ENCODE measurements around the gene FMN1. TPM values are rescaled to one million over a fixed set of nuclear protein-coding genes. Genes with fewer than 3 reads are reported as not detected.

Gene FMN1
- total RNA-seq, 1 experiment from 2014 or later, result 11.5 TPM

GRCh38 chr15:32787949-32788348 is 406.6 kb downstream of the FMN1 start:
- DNase-seq (ENCODE audit: low spot score), result no peak

- no peak for DNase-seq (ENCODE audit: low spot score)
These were observed 407.6 kb downstream of the FMN1 start for GRCh38 chr15:32786906-32787305.

DNA sequence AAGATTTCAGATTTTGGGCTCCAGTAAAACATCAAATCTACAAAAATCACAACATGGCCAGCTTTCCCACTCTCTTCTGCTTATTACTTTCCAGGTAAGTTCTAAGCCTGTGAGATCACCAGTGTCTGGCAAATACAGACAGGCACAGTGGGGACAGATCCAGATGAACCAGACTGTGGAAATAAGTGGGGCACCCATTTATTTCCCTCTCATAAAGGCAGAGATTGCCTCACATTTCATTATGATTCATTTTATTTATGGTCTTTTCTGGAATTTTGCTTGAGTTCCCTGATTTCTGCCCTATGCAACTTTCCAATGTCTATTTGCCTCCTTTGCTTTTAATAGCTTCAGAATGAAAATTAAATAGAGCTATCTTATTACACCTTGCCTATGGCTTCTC is 409.9 kb downstream of the FMN1 start:
- DNase-seq (ENCODE audit: low spot score), result no peak

- no peak for DNase-seq (ENCODE audit: low spot score)
These were observed 412.7 kb downstream of the FMN1 start for GRCh38 chr15:32781781-32782180.

DNA sequence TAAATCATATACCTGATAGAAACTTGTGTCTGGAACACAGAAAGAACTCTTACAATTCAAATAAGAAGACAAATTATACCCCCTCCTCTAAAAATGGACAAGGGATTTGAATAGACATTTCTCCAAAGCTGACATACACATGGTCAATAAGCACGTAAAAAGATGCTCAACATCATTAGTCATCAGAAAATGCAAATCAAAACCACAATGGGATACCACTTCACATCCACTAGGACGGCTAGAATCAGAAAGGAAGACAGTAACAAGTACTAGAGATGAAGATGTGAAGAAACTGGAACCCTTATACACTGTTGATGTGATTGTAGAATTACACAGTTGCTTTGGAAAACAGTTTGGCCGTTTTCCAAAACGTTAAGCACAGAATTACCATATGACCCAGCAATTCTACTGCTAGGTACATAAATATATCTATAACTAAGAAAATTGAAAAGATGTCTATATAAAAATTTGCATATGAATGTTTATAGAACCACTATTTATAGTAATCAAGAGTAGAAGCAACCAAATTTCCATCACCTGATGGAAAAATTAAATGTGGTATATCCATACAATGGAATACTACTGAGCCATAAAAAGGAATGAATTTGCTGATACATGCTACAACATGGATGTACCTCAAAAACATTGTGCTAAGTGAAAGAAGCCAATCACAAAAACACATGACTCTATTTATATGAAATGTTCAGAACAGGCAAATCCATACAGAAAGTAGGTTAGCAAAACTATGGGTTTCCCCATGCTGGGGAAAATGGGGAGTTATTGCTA is 415.9 kb downstream of the FMN1 start:
- DNase-seq (ENCODE audit: low spot score), result no peak

DNA sequence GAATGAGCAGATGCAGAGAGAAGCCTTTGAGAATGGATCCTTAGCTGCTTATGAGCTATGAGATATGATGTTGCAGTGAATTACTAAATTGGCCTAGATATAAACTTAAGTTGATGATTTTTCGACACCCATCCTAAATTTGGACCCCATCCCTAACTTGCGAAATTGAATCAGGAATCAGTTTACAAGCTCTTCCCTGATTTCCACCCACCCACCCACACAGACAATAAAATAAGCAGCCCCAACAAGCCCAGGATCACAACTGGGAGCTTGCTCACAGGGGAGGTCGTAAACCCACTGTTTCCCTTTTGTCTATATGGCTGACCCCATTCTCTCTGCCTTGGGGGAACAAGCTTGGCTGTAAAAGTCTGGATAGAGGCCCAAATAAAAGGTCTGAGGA is 419.4 kb downstream of the FMN1 start:
- no peak for DNase-seq (ENCODE audit: low spot score)

DNA sequence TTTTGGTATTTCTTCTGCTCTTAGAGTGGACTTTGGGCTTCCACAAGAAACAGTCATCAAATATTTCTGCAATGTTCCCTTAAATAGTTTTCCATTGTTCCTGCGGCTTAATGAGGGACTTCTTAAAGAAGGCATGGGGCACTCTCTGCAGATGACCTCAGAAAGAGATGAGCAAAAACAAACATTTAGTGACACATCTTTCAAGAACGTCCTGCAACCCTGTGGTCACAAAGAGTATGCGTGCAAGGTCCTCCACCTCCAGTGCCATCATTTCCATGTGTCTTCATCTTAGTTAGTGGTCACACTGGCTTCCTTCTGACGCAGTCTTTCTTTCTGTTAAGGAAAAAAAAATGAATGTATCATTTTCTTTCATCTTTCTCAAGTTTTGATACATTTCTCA is 420.5 kb downstream of the FMN1 start:
- no peak for DNase-seq (ENCODE audit: low spot score)

GRCh38 chr15:32767236-32767635 is 427.3 kb downstream of the FMN1 start:
- DNase-seq (ENCODE audit: low spot score), result no peak

DNA sequence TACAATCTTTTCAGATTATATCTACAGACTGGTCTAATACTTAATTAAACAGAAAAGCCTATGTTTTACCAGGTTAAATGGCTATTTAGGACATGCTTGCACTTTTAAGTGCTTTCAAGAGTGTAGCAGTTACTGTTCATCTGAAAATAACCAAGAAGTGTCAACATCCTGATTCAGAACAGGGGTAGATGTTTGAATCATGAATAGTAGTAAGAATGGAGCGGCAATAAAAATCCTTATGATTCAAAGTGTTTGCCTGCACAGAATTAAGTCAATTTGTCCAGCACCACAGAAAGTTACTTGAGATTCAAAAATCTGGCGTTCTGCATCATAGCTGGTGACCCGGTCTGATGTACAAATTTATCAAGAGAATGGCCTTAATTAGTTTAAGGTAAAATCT is 428.4 kb downstream of the FMN1 start:
- DNase-seq (ENCODE audit: low spot score), result no peak

- no peak for DNase-seq (ENCODE audit: low spot score)
These were observed 429.3 kb downstream of the FMN1 start for GRCh38 chr15:32765236-32765635.

GRCh38 chr15:32763295-32763694 is 431.2 kb downstream of the FMN1 start:
- DNase-seq (ENCODE audit: low spot score), result no peak

GRCh38 chr15:32757426-32757825 is 437.1 kb downstream of the FMN1 start:
- no peak for DNase-seq (ENCODE audit: low spot score)

DNA sequence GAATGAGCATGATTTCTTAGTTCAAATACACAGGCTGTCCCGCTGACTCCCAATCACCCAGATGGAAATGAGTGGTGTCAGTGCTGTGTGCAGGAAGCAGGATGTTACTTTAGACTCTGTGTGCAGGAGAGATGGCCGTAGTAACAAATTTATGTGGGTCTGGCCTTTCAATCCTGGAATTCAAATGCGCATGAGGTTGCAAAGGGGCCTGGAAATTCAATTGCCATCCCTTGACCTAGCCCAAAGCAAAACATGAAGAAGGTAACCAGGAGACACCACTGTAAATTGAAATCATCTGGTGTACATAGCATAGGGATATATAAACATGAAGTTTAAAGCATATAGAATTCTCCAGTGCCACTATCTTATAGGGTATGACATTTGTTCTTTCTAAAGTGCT is 443.5 kb downstream of the FMN1 start:
- DNase-seq (ENCODE audit: low spot score), result no peak

DNA sequence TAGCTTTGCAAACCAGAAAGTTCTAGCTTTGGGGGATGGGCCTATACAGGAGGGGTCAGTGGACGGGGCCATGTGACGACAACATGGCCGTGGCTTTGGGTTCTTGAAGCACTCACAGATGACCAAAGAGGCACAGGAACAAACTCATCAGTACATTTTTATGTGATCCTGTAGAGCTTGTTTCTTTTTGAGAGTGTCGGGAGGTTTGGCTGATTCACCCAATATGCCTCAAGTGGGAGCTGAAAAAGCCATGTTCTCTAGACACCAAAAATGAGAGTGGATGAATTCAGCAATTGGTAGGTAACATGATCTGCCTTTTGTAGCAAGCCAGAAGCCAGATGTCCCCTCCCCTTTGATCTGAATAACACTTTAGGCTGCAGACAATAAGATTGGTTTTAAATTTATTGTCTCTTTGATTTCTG is 446.6 kb downstream of the FMN1 start:
- DNase-seq (ENCODE audit: low spot score), result no peak

- no peak for DNase-seq (ENCODE audit: low spot score)
These were observed 448.2 kb downstream of the FMN1 start for GRCh38 chr15:32746116-32746857.

- DNase-seq (ENCODE audit: low spot score), result no peak
These were observed 450.9 kb downstream of the FMN1 start for GRCh38 chr15:32743411-32744140.

DNA sequence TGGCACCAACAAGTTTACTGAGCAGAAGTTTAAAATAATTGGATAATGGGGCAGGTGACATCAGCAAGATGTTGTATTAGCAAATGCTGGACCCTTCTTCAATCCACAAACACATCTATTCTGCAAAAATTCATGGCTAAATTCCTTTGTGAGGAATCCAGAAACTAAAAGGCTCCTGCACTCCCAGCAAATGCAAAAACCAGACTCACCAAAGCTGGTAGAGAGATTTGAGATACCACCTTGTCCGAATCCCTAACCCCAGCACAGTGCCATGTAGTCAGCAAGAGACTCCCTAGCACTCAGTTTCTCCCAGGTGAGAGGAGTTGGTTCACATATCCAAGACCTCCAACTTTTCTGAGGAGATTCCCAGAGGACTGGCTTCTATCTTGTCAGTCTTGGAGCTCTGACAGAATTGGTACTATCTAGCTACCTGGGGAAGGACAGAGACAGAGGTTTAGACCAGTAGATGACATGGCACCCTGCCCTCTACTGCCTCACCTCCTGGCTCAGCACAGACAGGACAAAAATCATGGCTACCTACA is 454.9 kb downstream of the FMN1 start:
- DNase-seq (ENCODE audit: low spot score), result no peak

GRCh38 chr15:32738666-32739065 is 455.8 kb downstream of the FMN1 start:
- DNase-seq (ENCODE audit: low spot score), result no peak

GRCh38 chr15:32737304-32737703 is 457.2 kb downstream of the FMN1 start:
- no peak for DNase-seq (ENCODE audit: low spot score)

- no peak for DNase-seq (ENCODE audit: low spot score)
These were observed 457.8 kb downstream of the FMN1 start for GRCh38 chr15:32736701-32737061.

DNA sequence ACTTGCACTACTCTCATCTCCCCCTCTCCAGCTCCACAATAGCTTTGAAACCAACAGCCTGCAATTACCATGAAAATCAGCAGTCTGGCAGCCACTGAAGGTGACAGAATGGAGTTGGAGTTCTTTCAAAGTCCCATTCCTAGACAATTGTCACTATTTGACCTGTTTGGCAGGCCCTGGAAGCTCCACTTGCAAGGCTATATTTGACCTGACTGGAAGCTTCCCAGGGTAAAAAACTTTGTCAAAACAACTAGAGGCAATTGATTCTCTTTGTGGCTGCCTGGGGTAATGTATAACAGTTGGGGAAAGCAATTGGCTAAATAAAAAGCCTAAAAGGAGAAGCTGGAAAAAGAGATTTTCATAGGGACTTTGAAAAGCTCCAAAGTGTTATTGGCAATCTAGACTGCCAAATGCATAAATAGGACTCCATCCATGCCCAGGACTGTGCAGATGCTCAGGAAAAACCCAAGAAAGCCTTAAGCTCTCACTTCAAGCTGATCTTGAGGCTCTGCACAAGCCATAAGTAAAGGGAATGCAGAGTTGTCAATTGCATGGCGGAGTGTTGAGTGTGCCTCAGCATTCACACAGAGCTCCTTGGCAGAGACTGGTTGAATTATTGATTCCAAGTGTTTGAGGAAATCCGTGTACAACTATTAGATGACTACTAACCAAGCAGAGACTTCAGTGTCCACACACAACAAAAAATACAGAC is 458.4 kb downstream of the FMN1 start:
- no peak for DNase-seq (ENCODE audit: low spot score)

DNA sequence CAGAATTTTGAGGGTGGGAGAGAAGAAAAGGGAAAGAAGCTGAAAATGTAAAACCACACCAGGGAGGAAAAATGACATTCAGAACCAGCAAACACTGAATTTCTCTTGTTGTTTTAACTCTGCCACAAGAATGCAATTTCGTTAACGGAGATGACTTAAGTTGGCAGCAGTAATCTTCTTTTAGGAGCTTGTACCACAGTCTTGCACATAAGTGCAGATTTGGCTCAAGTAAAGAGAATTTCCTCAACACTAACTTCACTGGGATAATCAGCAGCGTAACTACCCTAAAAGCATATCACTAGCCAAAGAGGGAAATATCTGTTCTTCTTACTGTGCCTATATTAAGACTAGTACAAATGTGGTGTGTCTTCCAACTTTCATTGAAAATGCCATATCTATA is 461.2 kb downstream of the FMN1 start:
- DNase-seq (ENCODE audit: low spot score), result no peak
